Measurements from ENCODE around the gene TMEFF2. TPM values are rescaled to one million over a fixed set of nuclear protein-coding genes. Genes with fewer than 3 reads are reported as not detected.

The TMEFF2 gene
- total and polyA plus RNA-seq, 2 of the 8 experiments (the other 6 are each of a cell fraction or from before 2014, with no cell fraction given): 0.91 to 3.7 TPM

- DNase-seq (ENCODE audit: low read depth in 1 of 2, low spot score in 2 of 2) (no peak), FAIRE-seq (no peak)
- Histone ChIP-seq H3K23ac (ENCODE audit: insufficient read length) (no peak overlapping the region), H3K36me3 (ENCODE audit: control insufficient read depth in 2 of 4, insufficient read depth in 4 of 4, low read length in 3 of 4) (peaks cover 0 to 3% (median 0%) of the 10 kb centered on the region in 4 experiments; a peak in 1 of 8 replicates), H3K79me1 (ENCODE audit: low read depth, low read length) (0 out of 2 replicates have a peak, but pooled peaks cover 2% of the 10 kb centered on the region), H3K27ac (ENCODE audit: low read depth, low read length) (no peak overlapping the region), H3K4ac (replicated peaks; ENCODE audit: insufficient read length, low read depth, low read length) (no peak overlapping the region), H3K14ac (ENCODE audit: insufficient read length) (no peak overlapping the region), H2BK20ac (ENCODE audit: low read length) (no peak overlapping the region), H3K27me3 (replicated peaks in 1 of 4; ENCODE audit: control insufficient read depth in 3 of 4, extremely low read depth in 1 of 4, insufficient read depth in 3 of 4, low read length in 3 of 4) (no peaks in the 10 kb centered on the region), H2BK12ac (ENCODE audit: low read depth, low read length) (no peak overlapping the region), H3K56ac (replicated peaks; ENCODE audit: insufficient read length, low read depth, low read length) (no peak overlapping the region), H3K4me3 (ENCODE audit: extremely low read depth in 1 of 4, insufficient read depth in 2 of 4, low read depth in 3 of 4, low read length in 4 of 4) (no peak overlapping the region), H3K79me2 (ENCODE audit: control insufficient read depth in 1 of 2, insufficient read depth in 2 of 2, low read length in 2 of 2) (no peaks in the 10 kb centered on the region), H2AK5ac (ENCODE audit: low read depth, low read length) (no peak overlapping the region), H4K8ac (ENCODE audit: extremely low read depth, insufficient read depth, low read length) (no peak overlapping the region), H3K18ac (ENCODE audit: extremely low read depth, low read length) (no peak overlapping the region), H4K5ac (ENCODE audit: insufficient read length, low read depth, low read length) (no peak overlapping the region), H3K9me3 (ENCODE audit: insufficient read depth in 2 of 2, low read depth in 1 of 2, low read length in 1 of 2) (no peaks in the 10 kb centered on the region), H2BK5ac (ENCODE audit: low read depth, low read length) (no peak overlapping the region), H3K9ac (replicated peaks in 1 of 4; ENCODE audit: extremely low read depth in 1 of 4, low read depth in 3 of 4, low read length in 3 of 4) (no peak overlapping the region), H3K4me1 (replicated peaks in 1 of 4; ENCODE audit: control insufficient read depth in 3 of 4, insufficient read depth in 4 of 4, low read length in 3 of 4) (peaks cover 0 to 9% (median 4%) of the 10 kb centered on the region in 4 experiments; a peak in 5 of 7 replicates), H3K23me2 (ENCODE audit: low read depth, low read length) (no peaks in the 10 kb centered on the region), H3K4me2 (ENCODE audit: insufficient read depth in 1 of 2, low read depth in 2 of 2, low read length in 2 of 2) (no peak overlapping the region), H2AFZ (ENCODE audit: low read length) (no peak overlapping the region), H4K91ac (replicated peaks; ENCODE audit: insufficient read length, low read length) (no peak overlapping the region), H2BK120ac (replicated peaks; ENCODE audit: low read depth, low read length) (no peak overlapping the region), H4K20me1 (replicated peaks in 1 of 2; ENCODE audit: control insufficient read depth in 1 of 2, insufficient read depth in 2 of 2, low read length in 2 of 2) (no peaks in the 10 kb centered on the region), H2BK15ac (ENCODE audit: low read length) (no peak overlapping the region)
- ChIA-PET POLR2A (ENCODE audit: partially characterized antibody) (no interaction called here), CTCF (ENCODE audit: partially characterized antibody) (interaction anchor here (1.2 to 1.6 kb wide), 2 partner anchors 11 to 181 kb away, joined by 4 to 7 read pairs; no protein-coding TSS in a partner anchor)
- 95% methylated on average over 3 of the region's 3 CpGs; no CpG with 5 or more reads in 1 of the 2 experiments for WGBS, 2 experiments (ENCODE audit: extremely low coverage in 1 of 2, insufficient coverage in 1 of 2, insufficient read length in 1 of 2, insufficient replicate concordance in 2 of 2, low coverage in 1 of 2, low lambda C conversion rate in 2 of 2, missing lambda C conversion rate in 1 of 2)
- TF ChIP-seq YY1 (IDR thresholded peaks at IDR 0.05; ENCODE audit: low read depth, low read length) (no peak), ATF3 (IDR thresholded peaks at IDR 0.05; ENCODE audit: insufficient read depth, low read depth, low read length) (no peak), SRF (IDR thresholded peaks at IDR 0.05; ENCODE audit: low read depth, low read length) (no peak), CREB1 (IDR thresholded peaks at IDR 0.05) (no peak), PHF8 (conservative IDR thresholded peaks at IDR 0.05; ENCODE audit: low read depth, low read length) (no peak)
These were observed 171.7 kb downstream of the TMEFF2 start for GRCh38 chr2:192023006-192023405.

Data from H1 (cell line).